K562 (cell line): ENCODE results near the gene ZC3H11A. TPM values are rescaled to one million over a fixed set of nuclear protein-coding genes. Genes with fewer than 3 reads are reported as not detected.

ENCODE experiments used
- ATAC-seq: fragments of 200-7000 bp; cut with Tn5 transposase; 3 replicates; pipeline ENCODE4 v1.9.1; 2020; ENCODE audit warnings: moderate library complexity
- Bru-seq: library from RNA; stranded (reverse); fragments of 400-500 nt; gene quantifications from one replicate; lab custom pipeline; 2021; lab: Mats Ljungman, UMichigan
- BruChase-seq, 2 experiments: library from RNA; stranded (reverse); fragments of 400-500 nt; gene quantifications; one replicate each; lab custom pipeline; 2021; lab: Mats Ljungman, UMichigan
- BruUV-seq: library from RNA; stranded (reverse); fragments of 400-500 nt; replicated peaks from 2 replicates; lab custom pipeline; 2021; lab: Mats Ljungman, UMichigan
- CTCF ChIA-PET: fragments of 300-600 bp; formaldehyde crosslinking; extraction: SDS; loops from one replicate; lab custom pipeline; 2021; ENCODE audit warnings: low intra/inter-chr PET ratio; lab: Yijun Ruan, JAX
- POLR2A ChIA-PET: fragments of 300-600, 350-650 bp; sonication (Branson Sonifier 250); formaldehyde crosslinking; extraction: SDS; loops from one replicate; lab custom pipeline; 2021; ENCODE audit warnings: antibody characterized with exemption, inconsistent platforms; lab: Yijun Ruan, JAX
- DNase-seq, 4 experiments: peaks; one replicate each; pipeline versions ENCODE4 v3.0.0 to v3.0.0-alpha.2; 2011 to 2018; ENCODE audit warnings: low spot score in 3 of 4, mixed read lengths in 3 of 4; ENCODE audit errors: extremely low read depth in 1 of 4
- FAIRE-seq: peaks from 2 replicates; lab custom pipeline; 2011; peaks lifted over from hg19 to GRCh38; lab: Jason Lieb, UNC
- H2AFZ ChIP-seq: 2 replicates; pipeline ENCODE4 v1.6.0; 2011; ENCODE audit warnings: low read depth, low read length, control low read depth, inconsistent platforms
- H3K27ac ChIP-seq: fragments of 200-600 bp; 3 replicates; pipeline ENCODE4 v1.8.0; 2011; ENCODE audit warnings: low read depth, mild to moderate bottlenecking, control low read depth, inconsistent platforms, low read length, moderate library complexity, mixed read lengths; ENCODE audit errors: extremely low read depth
- H3K27me3 ChIP-seq, 2 experiments: fragments of 300-600 bp in 1 of 2; 2 replicates in 1 of 2; 3 replicates in 1 of 2; pipeline versions ENCODE4 v1.6.0 to v1.8.0; 2011; ENCODE audit warnings: inconsistent platforms in 2 of 2, low read length in 2 of 2, mild to moderate bottlenecking in 1 of 2, mixed read lengths in 1 of 2, moderate library complexity in 1 of 2; ENCODE audit not compliant: control insufficient read depth in 2 of 2, insufficient read depth in 2 of 2
- H3K36me3 ChIP-seq: fragments of 300-600 bp; 3 replicates; pipeline ENCODE4 v1.8.0; 2011; ENCODE audit warnings: mild to moderate bottlenecking, low read length, inconsistent platforms; ENCODE audit not compliant: control insufficient read depth, insufficient read depth
- H3K4me1 ChIP-seq, 2 experiments: fragments of 200-600 bp in 1 of 2; replicated peaks in 1 of 2; 2 replicates in 1 of 2; 3 replicates in 1 of 2; pipeline versions ENCODE4 v1.5.1 to v1.8.0; 2011; ENCODE audit warnings: inconsistent platforms in 2 of 2, low read length in 2 of 2, mild to moderate bottlenecking in 1 of 2, mixed read lengths in 1 of 2, moderate library complexity in 1 of 2; ENCODE audit not compliant: control insufficient read depth in 2 of 2, insufficient read depth in 2 of 2
- H3K4me2 ChIP-seq: 2 replicates; pipeline ENCODE4 v1.6.1; 2011; ENCODE audit warnings: low read length, control low read depth, inconsistent platforms, mixed read lengths; ENCODE audit not compliant: insufficient read depth
- H3K4me3 ChIP-seq: fragments of 200-600 bp; sonication (generic), shearing (Covaris generic); 2 replicates; pipeline ENCODE4 v1.5.1; 2016; ENCODE audit warnings: control low read depth, inconsistent platforms
- H3K79me2 ChIP-seq: fragments of 200-600 bp; 3 replicates; pipeline ENCODE4 v1.8.0; 2011; ENCODE audit warnings: low read length, inconsistent platforms; ENCODE audit not compliant: control insufficient read depth, insufficient read depth
- H3K9ac ChIP-seq, 2 experiments: 2 replicates each; pipeline versions ENCODE4 v1.6.0 to v1.6.1; 2011; ENCODE audit warnings: low read depth in 2 of 2, low read length in 2 of 2, control low read depth in 1 of 2, inconsistent platforms in 1 of 2, mild to moderate bottlenecking in 1 of 2, mixed read lengths in 1 of 2; ENCODE audit not compliant: insufficient read depth in 1 of 2
- H3K9me1 ChIP-seq: one replicate; pipeline ENCODE4 v1.6.0; 2011; ENCODE audit warnings: inconsistent platforms, mild to moderate bottlenecking, low read length, moderate library complexity; ENCODE audit not compliant: control insufficient read depth, insufficient read depth
- H3K9me3 ChIP-seq: replicated peaks from 2 replicates; pipeline ENCODE4 v1.5.1; 2011; ENCODE audit warnings: low read depth, low read length, inconsistent platforms; ENCODE audit not compliant: control insufficient read depth, insufficient read depth
- H4K20me1 ChIP-seq: replicated peaks from 2 replicates; pipeline ENCODE4 v1.6.1; 2011; ENCODE audit warnings: low read length, inconsistent platforms, mixed read lengths; ENCODE audit not compliant: control insufficient read depth, insufficient read depth
- CC2D1A ChIP-seq: fragments of 450-650 bp; IDR thresholded peaks from 2 replicates; pipeline ENCODE4 v1.6.1; 2017; ENCODE audit warnings: mild to moderate bottlenecking
- FOSL1 ChIP-seq: fragments of 200-800 bp; sonication (Bioruptor generic); conservative IDR thresholded peaks from 2 replicates; pipeline ENCODE4 v1.6.1; 2016; ENCODE audit warnings: missing genetic modification characterization, missing compliant biosample characterization
- SMARCE1 ChIP-seq: fragments of 450-650 bp; IDR thresholded peaks from 2 replicates; pipeline ENCODE4 v1.7.1; 2016; ENCODE audit warnings: mild to moderate bottlenecking
- SRF ChIP-seq, 2 experiments: fragments of 250-450, 450-650 bp in 1 of 2; sonication (Bioruptor Pico) in 1 of 2; sonication (generic) in 1 of 2; formaldehyde crosslinking; IDR thresholded peaks; 2 replicates each; pipeline versions ENCODE4 v1.5.0 to v1.5.1; 2020 to 2022; ENCODE audit warnings: mild to moderate bottlenecking in 1 of 2, missing genetic modification reagents in 1 of 2
- ZNF57 ChIP-seq: fragments of 450-650 bp; formaldehyde crosslinking; IDR thresholded peaks from 2 replicates; pipeline ENCODE4 v1.4.0; 2020; ENCODE audit warnings: mild to moderate bottlenecking, moderate library complexity
- ZNF77 ChIP-seq: fragments of 250-450 bp; sonication (Bioruptor Pico); IDR thresholded peaks from 2 replicates; pipeline ENCODE4 v1.5.0; 2020
- WGBS: fragments of 100-300 bp; shearing (Covaris generic); methylation state at CpG from one replicate; pipeline ENCODE4 v1.1.6; 2016; ENCODE audit warnings: low coverage, mixed read lengths; ENCODE audit not compliant: insufficient coverage; ENCODE audit errors: missing lambda C conversion rate; 5-methylcytosine and 5-hydroxymethylcytosine counted together
- in situ Hi-C: fragments of 300-500 bp; cut with MboI; formaldehyde crosslinking; loops from 4 replicates; pipeline ENCODE4 v1.15.0; 2018; ENCODE audit warnings: inconsistent platforms, mixed read lengths
- intact Hi-C: fragments of 100-400 bp; cut with micrococcal nuclease; formaldehyde crosslinking; loops from 2 replicates; pipeline ENCODE4 v1.14.2; 2022
- long read RNA-seq, 3 experiments: library from polyadenylated mRNA in 2 of 3; library from RNA in 1 of 3; unstranded in 2 of 3; stranded (forward) in 1 of 3; transcript quantifications; one replicate each; pipeline ENCODE4 v2.0.0, GENCODE V29; 2019 to 2022
- polyA minus RNA-seq, 3 experiments: library from RNA; depleted of rRNA, polyadenylated mRNA; stranded (reverse); fragments of >200 nt; gene quantifications; 2 replicates each; pipeline ENCODE4 v1.2.3, GENCODE V29; 2011
- polyA plus RNA-seq, 8 experiments: library from polyadenylated mRNA; depleted of rRNA in 4 of 8; stranded (reverse) in 5 of 8; unstranded in 3 of 8; fragments of >200 nt; fragmentation: Nextera tagmentation in 2 of 8; fragmentation: Illumina TruSeq in 1 of 8; extraction: Ambion mirVana in 2 of 8; extraction: Trizol in 1 of 8; gene quantifications; 2 replicates each; pipeline versions ENCODE4 v1.2.1 to v1.2.3, GENCODE V29; 2011 to 2014; ENCODE audit warnings: inconsistent platforms in 1 of 8, missing spikeins in 1 of 8
- total RNA-seq, 7 experiments: library from RNA; depleted of rRNA in 6 of 7; stranded (reverse); fragments of >200 nt in 6 of 7; fragmentation: Illumina TruSeq in 2 of 7; extraction: Trizol in 2 of 7; gene quantifications; 2 replicates each; pipeline versions ENCODE4 v1.2.1 to v1.2.3, GENCODE V29; 2011 to 2021; ENCODE audit warnings: low replicate concordance in 1 of 7
- TF ChIP-seq, protein P1 (sequence below), 3 experiments: fragments of 200-800 bp in 1 of 3; fragments of 250-450 bp in 1 of 3; fragments of 450-650 bp in 1 of 3; sonication (Bioruptor Pico) in 1 of 3; sonication (Bioruptor generic) in 1 of 3; formaldehyde crosslinking in 1 of 3; IDR thresholded peaks; 2 replicates each; pipeline versions ENCODE4 v1.6.1 to v1.8.0; 2016 to 2022; ENCODE audit warnings: mild to moderate bottlenecking in 2 of 3, missing genetic modification characterization in 2 of 3, missing compliant biosample characterization in 1 of 3, moderate library complexity in 1 of 3
- TF ChIP-seq, protein P2 (sequence below): sonication (generic); formaldehyde crosslinking; IDR thresholded peaks from 2 replicates; pipeline ENCODE4 v1.5.0; 2020; ENCODE audit warnings: missing genetic modification reagents
- TF ChIP-seq, protein P3 (sequence below): sonication (generic); formaldehyde crosslinking; IDR thresholded peaks from 2 replicates; pipeline ENCODE4 v1.8.1; 2022; ENCODE audit warnings: missing genetic modification reagents

ZC3H11A gene
- 147 and 331 TPM in 2 replicates for total RNA-seq (2011; cell fraction: chromatin; rRNA removed; ENCODE audit: low replicate concordance)
- total RNA-seq (2011; cell fraction: nucleolus; rRNA removed) = 125 and 159 TPM in 2 replicates
- 177 and 284 TPM in 2 replicates for total RNA-seq (2011; cell fraction: nucleoplasm; rRNA removed)
- 72.2 and 87.8 TPM in 2 replicates for total RNA-seq (2014; rRNA removed)
- 119 and 126 TPM in 2 replicates for total RNA-seq (2014; rRNA removed; fragmentation: Illumina TruSeq; extraction: Trizol)
- 103 and 109 TPM in 2 replicates for total RNA-seq (2015; rRNA removed; fragmentation: Illumina TruSeq; extraction: Trizol)
- 91.8 and 102 TPM in 2 replicates for total RNA-seq (2021)
- polyA plus RNA-seq (2011; rRNA removed) = 137 and 154 TPM in 2 replicates
- 51.4 and 88.4 TPM in 2 replicates for polyA plus RNA-seq (2011; cell fraction: cytosol; rRNA removed)
- polyA plus RNA-seq (2011; cell fraction: nucleus; rRNA removed) = 247 and 349 TPM in 2 replicates
- polyA plus RNA-seq (2012) = 60.3 and 89.4 TPM in 2 replicates
- polyA plus RNA-seq (2014; fragmentation: Illumina TruSeq; extraction: Trizol) = 103 and 125 TPM in 2 replicates
- polyA plus RNA-seq (2014; fragmentation: Nextera tagmentation; extraction: Ambion mirVana) = 10 to 100 TPM; 34.2 to 53.8 TPM
- polyA plus RNA-seq (2014; rRNA removed) = 91.6 and 99.5 TPM in 2 replicates
- 170 and 175 TPM in 2 replicates for polyA minus RNA-seq (2011; rRNA and poly(A)+ RNA removed)
- 53.3 and 59.3 TPM in 2 replicates for polyA minus RNA-seq (2011; cell fraction: cytosol; rRNA and poly(A)+ RNA removed)
- polyA minus RNA-seq (2011; cell fraction: nucleus; rRNA and poly(A)+ RNA removed) = 96.0 and 220 TPM in 2 replicates
- Bru-seq, nascent RNA = percentile 86 among the genes with signal in this experiment
- percentile 95 among the genes with signal in this experiment for BruChase-seq, experiment 1, labeled RNA remaining after a 2-hour chase
- percentile 98 among the genes with signal in this experiment for BruChase-seq, experiment 2, labeled RNA remaining after a 6-hour chase
- long read RNA-seq, experiment 1, full-length matches to known transcripts = 1 of 75 reads
- long read RNA-seq, experiment 1, partial matches to known transcripts = 49 of 75 reads
- long read RNA-seq, experiment 1, other reads (novel, unspliced or antisense) = 25 of 75 reads
- long read RNA-seq, experiment 2, partial matches to known transcripts = 36 of 41 reads
- long read RNA-seq, experiment 2, other reads (novel, unspliced or antisense) = 5 of 41 reads
- long read RNA-seq, experiment 3, partial matches to known transcripts = 1 of 15 reads
- long read RNA-seq, experiment 3, other reads (novel, unspliced or antisense) = 14 of 15 reads

DNA sequence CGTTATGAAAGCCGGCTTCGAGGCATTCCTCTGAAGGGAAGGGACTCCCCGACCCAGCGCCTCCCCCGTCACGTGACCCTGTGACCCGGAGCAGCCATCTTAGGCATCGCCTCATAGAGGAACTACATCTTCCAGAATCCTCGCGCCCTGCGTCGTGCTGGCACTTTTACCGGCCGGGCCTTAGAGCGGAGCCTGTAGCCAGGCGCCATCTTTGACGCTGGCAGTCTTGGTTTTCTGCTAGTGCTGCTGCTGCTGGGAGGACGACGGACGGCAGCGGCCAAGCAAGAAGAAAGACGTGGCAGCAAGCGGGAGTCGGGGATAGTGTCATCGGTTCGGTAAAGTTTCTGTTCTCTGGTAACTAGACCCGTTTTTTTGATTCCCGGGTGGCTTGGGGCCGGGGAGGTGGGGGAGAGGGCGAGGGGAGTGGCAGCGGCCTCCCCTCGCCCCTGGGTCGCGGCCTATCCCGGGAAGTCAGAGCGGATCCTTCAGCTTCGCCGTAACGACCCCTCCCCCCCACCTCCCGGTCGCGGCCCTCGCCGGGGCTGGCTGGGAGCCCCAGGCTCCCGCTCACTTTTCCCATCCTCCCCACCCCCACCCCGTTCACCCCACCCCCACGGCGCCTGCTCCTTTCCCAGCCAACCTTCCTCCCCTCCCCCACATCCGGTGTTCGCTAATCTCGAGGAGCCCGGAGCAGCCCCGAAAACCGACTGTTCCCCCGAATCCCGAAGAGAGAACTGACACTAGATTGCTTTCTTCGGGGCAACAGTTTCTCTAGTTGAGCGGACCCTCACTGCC lies at the start of gene ZC3H11A, which contains the start of gene ZBED6:
Gene ZC3H11A (plus strand): TSS at position 183 of the 795 bp plus-strand sequence. CDS start 21,448 bp downstream, outside the sequence.
Gene ZBED6 (plus strand): TSS at position 183 of the 795 bp plus-strand sequence. CDS start 1,900 bp downstream, outside the sequence.
- Histone ChIP-seq H3K4me2 (peak within 1 kb of the TSS; percentile 96), H3K4me1 (peaks cover 2 to 43% of the 10 kb centered on the region in 2 experiments), H3K79me2 (peaks cover 48% of the 10 kb centered on the region), H3K27ac (peak within 1 kb of the TSS; percentile 99), H3K9me3 (0 out of 2 replicates have a peak, but pooled peaks cover 2% of the 10 kb centered on the region), H3K9me1 (peaks cover 7% of the 10 kb centered on the region), H2AFZ (peak within 1 kb of the TSS; percentile 93), H3K27me3 (no peaks in the 10 kb centered on the region), H3K4me3 (peak within 1 kb of the TSS; percentile 77), H3K9ac (peak within 1 kb of the TSS; percentile 94), H3K36me3 (peaks cover 45% of the 10 kb centered on the region), H4K20me1 (peaks cover 23% of the 10 kb centered on the region)
- ATAC-seq (peak; percentile 96), DNase-seq (peak; percentile 95 to 100 (median 96)), FAIRE-seq (peak; percentile 96)
- CTCF ChIA-PET = no interaction called here
- BruUV-seq = no TSS peak
- WGBS = 0% methylated on average over 34 of the region's 59 CpGs
- intact Hi-C loops = loop anchor here (2.0 kb wide), 1 partner anchor 69 kb away; no protein-coding TSS in a partner anchor
- POLR2A ChIA-PET = interaction anchor here (0.6 to 2.8 kb wide), 3 partner anchors 11 to 295 kb away, joined by 3 to 17 read pairs (median 3); no protein-coding TSS in a partner anchor
- in situ Hi-C loops = no loop called here
- TF ChIP-seq ZNF77 (CRISPR knock-in tag) (no peak), CC2D1A (no peak), SMARCE1 (no peak), SRF (CRISPR knock-in tag; IDR thresholded peaks at IDR 0.05) (peak in 1 of 2 experiments; percentile 84; a peak in 2 of 4 replicates), ZNF57 (CRISPR knock-in tag) (no peak), FOSL1 (tag) (peak; percentile 28)
- TF ChIP-seq, protein P1, sequence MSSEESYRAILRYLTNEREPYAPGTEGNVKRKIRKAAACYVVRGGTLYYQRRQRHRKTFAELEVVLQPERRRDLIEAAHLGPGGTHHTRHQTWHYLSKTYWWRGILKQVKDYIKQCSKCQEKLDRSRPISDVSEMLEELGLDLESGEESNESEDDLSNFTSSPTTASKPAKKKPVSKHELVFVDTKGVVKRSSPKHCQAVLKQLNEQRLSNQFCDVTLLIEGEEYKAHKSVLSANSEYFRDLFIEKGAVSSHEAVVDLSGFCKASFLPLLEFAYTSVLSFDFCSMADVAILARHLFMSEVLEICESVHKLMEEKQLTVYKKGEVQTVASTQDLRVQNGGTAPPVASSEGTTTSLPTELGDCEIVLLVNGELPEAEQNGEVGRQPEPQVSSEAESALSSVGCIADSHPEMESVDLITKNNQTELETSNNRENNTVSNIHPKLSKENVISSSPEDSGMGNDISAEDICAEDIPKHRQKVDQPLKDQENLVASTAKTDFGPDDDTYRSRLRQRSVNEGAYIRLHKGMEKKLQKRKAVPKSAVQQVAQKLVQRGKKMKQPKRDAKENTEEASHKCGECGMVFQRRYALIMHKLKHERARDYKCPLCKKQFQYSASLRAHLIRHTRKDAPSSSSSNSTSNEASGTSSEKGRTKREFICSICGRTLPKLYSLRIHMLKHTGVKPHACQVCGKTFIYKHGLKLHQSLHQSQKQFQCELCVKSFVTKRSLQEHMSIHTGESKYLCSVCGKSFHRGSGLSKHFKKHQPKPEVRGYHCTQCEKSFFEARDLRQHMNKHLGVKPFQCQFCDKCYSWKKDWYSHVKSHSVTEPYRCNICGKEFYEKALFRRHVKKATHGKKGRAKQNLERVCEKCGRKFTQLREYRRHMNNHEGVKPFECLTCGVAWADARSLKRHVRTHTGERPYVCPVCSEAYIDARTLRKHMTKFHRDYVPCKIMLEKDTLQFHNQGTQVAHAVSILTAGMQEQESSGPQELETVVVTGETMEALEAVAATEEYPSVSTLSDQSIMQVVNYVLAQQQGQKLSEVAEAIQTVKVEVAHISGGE (CRISPR knock-in tag; IDR thresholded peaks at IDR 0.05) = peak in 1 of 3 experiments; percentile 95; a peak in 3 of 6 replicates
- TF ChIP-seq, protein P2, sequence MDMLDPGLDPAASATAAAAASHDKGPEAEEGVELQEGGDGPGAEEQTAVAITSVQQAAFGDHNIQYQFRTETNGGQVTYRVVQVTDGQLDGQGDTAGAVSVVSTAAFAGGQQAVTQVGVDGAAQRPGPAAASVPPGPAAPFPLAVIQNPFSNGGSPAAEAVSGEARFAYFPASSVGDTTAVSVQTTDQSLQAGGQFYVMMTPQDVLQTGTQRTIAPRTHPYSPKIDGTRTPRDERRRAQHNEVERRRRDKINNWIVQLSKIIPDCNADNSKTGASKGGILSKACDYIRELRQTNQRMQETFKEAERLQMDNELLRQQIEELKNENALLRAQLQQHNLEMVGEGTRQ (CRISPR knock-in tag) = peak; percentile 99
- TF ChIP-seq, protein P3, sequence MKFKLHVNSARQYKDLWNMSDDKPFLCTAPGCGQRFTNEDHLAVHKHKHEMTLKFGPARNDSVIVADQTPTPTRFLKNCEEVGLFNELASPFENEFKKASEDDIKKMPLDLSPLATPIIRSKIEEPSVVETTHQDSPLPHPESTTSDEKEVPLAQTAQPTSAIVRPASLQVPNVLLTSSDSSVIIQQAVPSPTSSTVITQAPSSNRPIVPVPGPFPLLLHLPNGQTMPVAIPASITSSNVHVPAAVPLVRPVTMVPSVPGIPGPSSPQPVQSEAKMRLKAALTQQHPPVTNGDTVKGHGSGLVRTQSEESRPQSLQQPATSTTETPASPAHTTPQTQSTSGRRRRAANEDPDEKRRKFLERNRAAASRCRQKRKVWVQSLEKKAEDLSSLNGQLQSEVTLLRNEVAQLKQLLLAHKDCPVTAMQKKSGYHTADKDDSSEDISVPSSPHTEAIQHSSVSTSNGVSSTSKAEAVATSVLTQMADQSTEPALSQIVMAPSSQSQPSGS (CRISPR knock-in tag) = no peak
